Neuronal stem cell (in vitro differentiated cells): ENCODE measurements around the gene TEDC1.
A peak's percentile ranks its signal among the peaks of the same experiment; 100 is the strongest.

Experiments used
- DNase-seq: peaks from one replicate; pipeline ENCODE4 v3.0.0-alpha.2; 2013; ENCODE audit warnings: low spot score
- H2AFZ ChIP-seq: one replicate; pipeline ENCODE4 v1.6.1; 2013; ENCODE audit warnings: mild to moderate bottlenecking, low read length, inconsistent platforms
- H2AK5ac ChIP-seq: 2 replicates; pipeline ENCODE4 v1.6.1; 2013; ENCODE audit warnings: low read depth, mild to moderate bottlenecking, inconsistent platforms, low read length, moderate library complexity, mixed read lengths
- H2BK120ac ChIP-seq: 2 replicates; pipeline ENCODE4 v1.6.1; 2013; ENCODE audit warnings: low read depth, mild to moderate bottlenecking, inconsistent platforms, low read length, moderate library complexity, mixed read lengths
- H2BK12ac ChIP-seq: one replicate; pipeline ENCODE4 v1.6.1; 2013; ENCODE audit warnings: low read length, inconsistent platforms
- H2BK15ac ChIP-seq: 2 replicates; pipeline ENCODE4 v1.6.1; 2013; ENCODE audit warnings: mild to moderate bottlenecking, low read length, inconsistent platforms, mixed read lengths
- H2BK5ac ChIP-seq: one replicate; pipeline ENCODE4 v1.6.1; 2013; ENCODE audit warnings: inconsistent platforms, mild to moderate bottlenecking, low read length, moderate library complexity
- H3K14ac ChIP-seq: one replicate; pipeline ENCODE4 v1.6.1; 2013; ENCODE audit warnings: low read length, inconsistent platforms
- H3K18ac ChIP-seq: 2 replicates; pipeline ENCODE4 v1.6.1; 2013; ENCODE audit warnings: low read length, inconsistent platforms
- H3K23ac ChIP-seq: 2 replicates; pipeline ENCODE4 v1.6.1; 2013; ENCODE audit warnings: low read depth, mild to moderate bottlenecking, mixed read lengths, low read length, inconsistent platforms; ENCODE audit not compliant: poor library complexity
- H3K27ac ChIP-seq: replicated peaks from 3 replicates; pipeline ENCODE4 v1.5.1; 2013; ENCODE audit warnings: low read length, inconsistent platforms
- H3K27me3 ChIP-seq, 3 experiments: 2 replicates each; pipeline ENCODE4 v1.6.1; 2013; ENCODE audit warnings: low read length in 3 of 3, mild to moderate bottlenecking in 2 of 3, inconsistent platforms in 1 of 3, low read depth in 1 of 3, mixed read lengths in 1 of 3, moderate library complexity in 1 of 3; ENCODE audit not compliant: control insufficient read depth in 3 of 3, insufficient read depth in 3 of 3
- H3K36me3 ChIP-seq, 2 donors: replicated peaks in 1 of 2; 2 replicates each; pipeline ENCODE4 v1.6.1; 2013; ENCODE audit warnings: low read length in 2 of 2; ENCODE audit not compliant: control insufficient read depth in 2 of 2, insufficient read depth in 2 of 2
- H3K4ac ChIP-seq: 2 replicates; pipeline ENCODE4 v1.6.1; 2013; ENCODE audit warnings: inconsistent platforms, mild to moderate bottlenecking, low read length, moderate library complexity
- H3K4me1 ChIP-seq, 2 donors: 1 replicate in 1 of 2; 2 replicates in 1 of 2; pipeline ENCODE4 v1.6.1; 2013; ENCODE audit warnings: low read length in 2 of 2, low read depth in 1 of 2; ENCODE audit not compliant: control insufficient read depth in 2 of 2, insufficient read depth in 1 of 2
- H3K4me2 ChIP-seq: one replicate; pipeline ENCODE4 v1.6.1; 2013; ENCODE audit warnings: mild to moderate bottlenecking, low read length, inconsistent platforms; ENCODE audit not compliant: insufficient read depth, poor library complexity, severe bottlenecking
- H3K4me3 ChIP-seq, 2 donors: 2 replicates each; pipeline ENCODE4 v1.5.1; 2013; ENCODE audit warnings: low read length in 2 of 2, mild to moderate bottlenecking in 2 of 2, inconsistent platforms in 1 of 2, moderate library complexity in 1 of 2
- H3K79me1 ChIP-seq: one replicate; pipeline ENCODE4 v1.6.1; 2013; ENCODE audit warnings: low read depth, mild to moderate bottlenecking, inconsistent platforms, low read length, moderate library complexity
- H3K9ac ChIP-seq: one replicate; pipeline ENCODE4 v1.6.1; 2013; ENCODE audit warnings: mild to moderate bottlenecking, low read depth, low read length, inconsistent platforms; ENCODE audit not compliant: poor library complexity
- H3K9me3 ChIP-seq, 2 donors: replicated peaks in 1 of 2; 2 replicates each; pipeline versions ENCODE3 to v1.6.1; 2013; ENCODE audit warnings: low read length in 2 of 2, mild to moderate bottlenecking in 2 of 2, inconsistent platforms in 1 of 2, low read depth in 1 of 2, mixed read lengths in 1 of 2, moderate library complexity in 1 of 2; ENCODE audit not compliant: control insufficient read depth in 2 of 2, insufficient read depth in 1 of 2
- H4K8ac ChIP-seq: one replicate; pipeline ENCODE4 v1.6.1; 2013; ENCODE audit warnings: low read depth, mild to moderate bottlenecking, inconsistent platforms, low read length, moderate library complexity
- H4K91ac ChIP-seq: one replicate; pipeline ENCODE4 v1.6.1; 2013; ENCODE audit warnings: low read length, low read depth, mild to moderate bottlenecking, inconsistent platforms; ENCODE audit not compliant: poor library complexity
- WGBS, 2 donors: extraction: QIAGEN DNeasy Blood & Tissue Kit; methylation state at CpG; one replicate each; pipeline ENCODE4 v1.1.7; 2013; ENCODE audit warnings: missing lambda C conversion rate in 2 of 2, mixed read lengths in 1 of 2; ENCODE audit not compliant: insufficient read length in 2 of 2, insufficient replicate concordance in 1 of 2; ENCODE audit errors: extremely low coverage in 2 of 2; 5-methylcytosine and 5-hydroxymethylcytosine counted together

TEDC1 gene

GRCh38 chr14:105536051-105536450 lies 45.0 kb downstream of the TEDC1 start:
- Histone ChIP-seq H2AK5ac (no peak overlapping the region), H4K8ac (no peak overlapping the region), H3K14ac (no peak overlapping the region), H2BK12ac (no peak overlapping the region), H3K4me2 (no peak overlapping the region), H2BK5ac (no peak overlapping the region), H3K23ac (no peak overlapping the region), H3K4ac (no peak overlapping the region), H3K36me3 (no peaks in the 10 kb centered on the region), H2BK120ac (no peak overlapping the region), H2AFZ (no peak overlapping the region), H3K9me3 (peaks cover 0 to 38% of the 10 kb centered on the region in 2 donors), H3K79me1 (peaks cover 2% of the 10 kb centered on the region), H4K91ac (no peak overlapping the region), H3K9ac (no peak overlapping the region), H2BK15ac (no peak overlapping the region), H3K18ac (no peak overlapping the region), H3K27me3 (peaks cover 0 to 43% (median 0%) of the 10 kb centered on the region in 3 experiments), H3K4me3 (peak overlapping the region in 1 of 2 donors; percentile 69), H3K4me1 (no peaks in the 10 kb centered on the region), H3K27ac (no peak overlapping the region)
- no peak for DNase-seq
- no CpG with 5 or more reads among the region's 7 CpGs for WGBS, 2 donors

- Histone ChIP-seq H3K18ac (no peak overlapping the region), H3K27ac (no peak overlapping the region), H3K4me1 (no peaks in the 10 kb centered on the region), H4K8ac (no peak overlapping the region), H3K9ac (no peak overlapping the region), H3K4me2 (no peak overlapping the region), H3K36me3 (no peaks in the 10 kb centered on the region), H3K9me3 (peaks cover 0 to 40% of the 10 kb centered on the region in 2 donors), H2AFZ (no peak overlapping the region), H3K4me3 (no peak overlapping the region), H3K79me1 (peaks cover 2% of the 10 kb centered on the region), H2BK15ac (no peak overlapping the region), H2AK5ac (no peak overlapping the region), H2BK5ac (no peak overlapping the region), H3K23ac (no peak overlapping the region), H2BK12ac (no peak overlapping the region), H3K27me3 (peaks cover 0 to 50% (median 0%) of the 10 kb centered on the region in 3 experiments), H3K14ac (no peak overlapping the region), H2BK120ac (no peak overlapping the region), H4K91ac (no peak overlapping the region), H3K4ac (no peak overlapping the region)
- 100% methylated on average over 1 of the region's 34 CpGs; no CpG with 5 or more reads in 1 of the 2 donors for WGBS, 2 donors
- no peak for DNase-seq
Measured at GRCh38 chr14:105536691-105537579, 45.9 kb downstream of the TEDC1 start.

DNA sequence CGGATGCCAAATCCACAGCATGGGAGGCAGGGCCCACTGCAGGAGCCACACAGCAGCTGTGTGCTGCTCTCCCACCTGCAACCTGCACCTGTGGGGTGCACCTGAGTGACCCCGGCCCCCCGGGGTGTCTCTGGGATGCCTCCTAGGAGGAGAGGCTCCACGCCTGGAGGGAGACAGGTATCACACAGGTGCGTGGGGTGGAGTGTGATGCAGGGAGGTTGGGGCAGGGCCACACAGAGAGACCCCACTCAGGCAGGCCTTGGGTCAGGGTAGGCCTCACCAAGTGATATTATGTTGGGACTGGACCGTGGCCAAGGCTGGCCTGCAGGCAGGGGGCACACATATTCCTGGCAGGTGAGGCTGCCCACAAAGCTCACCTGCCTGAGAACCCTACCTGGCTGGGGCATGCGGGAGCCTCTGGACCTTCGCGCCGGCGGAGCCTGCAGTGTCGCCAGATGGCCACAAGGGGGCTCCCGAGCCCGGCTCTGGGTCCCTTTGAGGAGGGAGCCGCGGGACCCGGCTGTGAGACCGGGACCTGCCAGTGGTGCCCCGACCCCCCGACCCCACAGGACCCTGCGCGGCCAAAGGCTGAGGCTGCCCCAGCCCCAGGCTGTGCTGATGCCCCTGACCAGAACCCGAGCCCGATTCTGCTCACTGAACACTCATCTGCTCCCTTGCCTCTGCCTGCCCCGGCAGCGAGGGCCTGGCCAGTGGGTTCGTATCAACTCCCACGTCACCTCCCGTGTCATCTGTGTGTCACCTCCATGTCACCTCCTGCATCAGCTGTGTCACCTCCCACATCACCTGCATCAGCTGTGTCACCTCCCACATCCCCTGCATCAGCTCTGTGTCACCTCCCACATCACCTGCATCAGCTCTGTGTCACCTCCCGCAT lies 46.8 kb downstream of the TEDC1 start:
- Histone ChIP-seq H3K23ac (peak overlapping the region; percentile 25), H3K4me3 (peak overlapping the region in 1 of 2 donors; percentile 57), H2AFZ (peak overlapping the region; percentile 63), H4K91ac (no peak overlapping the region), H2BK5ac (no peak overlapping the region), H2BK15ac (no peak overlapping the region), H3K27ac (no peak overlapping the region), H3K4ac (no peak overlapping the region), H3K9me3 (peaks cover 0 to 33% of the 10 kb centered on the region in 2 donors), H3K14ac (no peak overlapping the region), H2BK120ac (no peak overlapping the region), H2AK5ac (no peak overlapping the region), H3K9ac (peak overlapping the region; percentile 30), H3K4me1 (no peaks in the 10 kb centered on the region), H3K18ac (no peak overlapping the region), H3K79me1 (peaks cover 2% of the 10 kb centered on the region), H4K8ac (no peak overlapping the region), H2BK12ac (no peak overlapping the region), H3K4me2 (no peak overlapping the region), H3K27me3 (peaks cover 0 to 57% (median 0%) of the 10 kb centered on the region in 3 experiments), H3K36me3 (no peaks in the 10 kb centered on the region)
- no CpG with 5 or more reads among the region's 30 CpGs for WGBS, 2 donors
- DNase-seq, result no peak
